NOMO-1 treated with dmso at 0.1 percent for 144 hours (cell line): Measurements from ENCODE around the gene SYNCRIP.
A peak's percentile ranks its signal among the peaks of the same experiment; 100 is the strongest.
"Not testable (repeated sequence)": the region's sequence is repeated elsewhere in the genome, so short reads cannot be mapped to it uniquely, and the experiment has no call there.

Experiments
- DNase-seq: peaks from one replicate; lab custom pipeline; 2025; ENCODE audit not compliant: unreplicated experiment; lab: John Stamatoyannopoulos, UW

Gene SYNCRIP

DNA sequence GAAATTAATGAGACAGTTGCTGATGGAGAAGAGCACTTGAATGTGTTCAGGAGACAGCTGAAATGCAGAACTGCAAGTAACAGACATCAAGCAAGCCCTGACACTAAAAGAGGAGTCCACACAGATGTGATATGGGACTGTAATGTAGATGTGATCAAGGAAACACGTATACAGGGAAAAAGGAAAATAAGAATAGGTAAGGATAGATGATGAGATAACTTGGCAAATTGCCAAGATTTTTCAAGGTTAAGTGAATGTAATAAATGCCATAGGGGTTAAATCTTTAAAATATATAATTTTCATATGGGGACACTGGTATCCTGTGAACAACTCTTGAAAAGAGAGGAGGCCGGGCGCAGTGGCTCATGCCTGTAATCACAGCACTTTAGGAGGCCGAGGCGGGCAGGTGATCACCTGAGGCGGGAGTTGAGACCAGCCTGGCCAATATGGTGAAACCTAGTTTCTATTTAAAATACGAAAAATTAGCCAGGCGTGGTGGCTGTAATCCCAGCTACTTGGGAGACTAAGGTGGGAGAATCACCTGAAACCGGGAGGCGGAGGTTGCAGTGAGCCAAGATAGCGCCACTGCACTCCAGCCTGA lies 41.9 kb downstream of the SYNCRIP start:
- DNase-seq: no peak

DNA sequence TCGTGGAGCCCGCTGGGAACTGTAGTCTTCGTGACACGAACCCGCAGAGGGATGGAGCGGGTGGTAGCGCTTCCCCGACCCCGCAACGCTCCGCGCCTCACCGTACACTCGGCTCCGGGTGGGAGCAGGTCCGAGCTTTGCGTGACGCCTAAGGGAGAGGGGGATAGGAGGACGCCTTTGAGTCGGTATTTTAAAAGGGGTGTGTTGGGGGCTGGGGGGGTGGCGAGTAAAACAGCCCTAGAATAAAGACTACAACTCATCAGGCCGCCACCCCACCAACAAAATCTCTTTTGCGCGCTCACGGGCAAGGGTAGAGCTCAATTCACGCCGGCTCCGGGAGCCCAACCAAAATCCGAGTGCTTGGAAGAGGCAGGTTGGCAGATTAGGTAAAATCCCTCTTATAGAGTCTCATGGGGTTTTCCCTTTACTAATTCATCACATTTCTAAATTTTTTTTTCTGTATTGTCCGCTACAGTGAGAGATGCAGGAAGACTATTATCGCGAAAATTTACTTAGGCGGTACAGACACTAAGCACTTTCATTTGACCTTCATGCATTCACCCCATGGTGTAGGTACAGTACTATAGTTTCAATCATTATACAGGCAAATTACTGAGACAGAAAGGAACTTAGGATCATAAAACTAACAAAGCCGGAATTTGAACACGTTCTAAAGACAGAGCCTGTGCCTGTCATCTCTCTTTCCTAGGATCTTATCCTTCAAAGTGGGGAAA lies 48.3 kb downstream of the SYNCRIP start:
- DNase-seq: no peak

DNA sequence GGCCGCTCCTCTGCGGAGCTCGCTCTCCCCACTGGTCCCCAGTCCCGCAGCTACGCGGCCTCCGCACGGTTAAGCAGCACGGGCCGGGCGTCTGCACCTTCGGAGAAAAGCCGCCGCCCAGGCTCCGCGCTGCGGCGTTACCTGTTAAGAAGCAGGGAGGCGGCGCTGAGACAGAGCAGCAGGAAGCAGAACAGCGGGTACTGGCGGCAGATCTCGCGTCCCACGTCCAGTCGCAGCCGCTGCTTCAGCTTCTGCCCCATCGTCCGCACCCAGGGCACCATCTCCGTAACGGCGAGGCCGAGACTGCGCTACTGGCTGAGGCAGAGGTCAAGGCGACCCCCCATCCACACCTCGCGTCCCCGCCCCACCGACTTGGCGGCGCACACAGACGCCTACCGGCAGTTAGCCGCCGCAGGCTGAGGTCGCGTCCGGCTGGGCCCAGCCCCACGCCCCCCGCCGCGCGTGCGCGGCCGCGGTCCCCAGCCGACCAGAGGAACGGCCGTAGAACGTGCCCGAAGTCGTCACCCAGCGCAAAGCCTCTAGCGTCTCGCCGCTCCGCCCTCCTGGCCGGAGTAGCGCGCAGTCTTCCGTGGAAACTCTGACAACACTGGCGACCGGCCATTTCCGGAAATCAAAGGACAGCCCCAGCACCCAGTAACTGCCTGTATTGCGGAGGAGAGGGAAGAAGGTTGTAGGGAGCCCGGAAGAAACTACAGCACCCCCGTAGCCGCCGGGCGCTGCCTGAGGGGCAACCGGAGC lies 49.1 kb downstream of the SYNCRIP start, which contains the start of gene SNX14:
SNX14 (minus strand) TSS at position 421 of the 759 bp plus-strand sequence; CDS start at position 281, 140 bp downstream.
- DNase-seq: peak; percentile 95

DNA sequence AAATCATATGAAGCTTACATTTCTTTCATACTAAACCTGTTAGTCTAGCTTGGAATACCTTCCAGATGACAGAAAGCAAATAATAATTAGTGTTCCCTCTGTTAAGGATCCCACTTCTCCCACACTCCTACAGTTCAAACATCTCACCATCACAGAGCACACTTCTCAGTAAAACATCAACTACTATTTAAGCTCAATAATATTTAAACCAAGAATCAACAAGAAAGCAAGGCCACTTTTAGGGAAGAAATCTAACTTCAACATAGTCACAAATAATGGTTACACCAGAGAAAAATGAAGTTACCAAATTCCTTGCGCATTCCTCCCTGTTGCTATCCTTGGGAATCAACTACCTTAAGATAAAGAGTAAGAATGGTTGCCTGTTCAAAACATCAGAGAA lies 50.7 kb downstream of the SYNCRIP start:
- DNase-seq: no peak

DNA sequence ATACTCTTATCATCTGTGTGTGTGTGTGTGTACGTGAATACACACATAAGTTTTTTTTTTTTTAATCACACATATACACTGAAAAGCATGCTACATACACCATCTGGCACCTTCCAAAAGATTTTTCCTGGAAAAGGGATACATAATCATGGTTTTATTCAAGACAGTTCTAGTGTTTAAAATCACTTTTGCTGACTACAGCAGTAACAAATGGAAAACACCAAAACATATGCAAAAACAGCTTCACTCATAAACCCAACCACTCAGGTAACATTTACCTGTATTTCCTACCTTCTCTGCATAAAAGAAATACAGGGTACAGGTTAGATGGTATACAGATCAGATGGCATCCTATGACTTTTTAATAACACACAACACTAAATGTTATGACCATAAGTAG lies 51.5 kb downstream of the SYNCRIP start:
- no peak for DNase-seq

DNA sequence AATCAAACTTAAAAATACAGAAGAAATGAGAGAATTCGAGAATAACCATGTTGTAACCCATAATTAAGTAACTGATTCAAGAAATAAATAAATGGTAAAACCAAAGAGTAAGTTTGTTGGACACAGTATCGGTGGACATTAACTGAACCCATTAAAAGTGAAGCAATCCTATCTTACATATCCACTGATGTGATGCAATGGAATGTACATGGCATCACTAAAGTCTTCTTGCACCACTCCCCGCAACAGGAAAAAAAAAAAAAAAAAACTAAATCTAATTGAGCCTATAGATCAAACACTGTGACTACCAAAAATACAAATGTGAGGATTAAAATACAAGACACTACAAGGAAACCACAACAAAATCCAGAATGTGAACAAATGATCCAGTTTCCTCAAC lies 56.9 kb downstream of the SYNCRIP start:
- no peak for DNase-seq

DNA sequence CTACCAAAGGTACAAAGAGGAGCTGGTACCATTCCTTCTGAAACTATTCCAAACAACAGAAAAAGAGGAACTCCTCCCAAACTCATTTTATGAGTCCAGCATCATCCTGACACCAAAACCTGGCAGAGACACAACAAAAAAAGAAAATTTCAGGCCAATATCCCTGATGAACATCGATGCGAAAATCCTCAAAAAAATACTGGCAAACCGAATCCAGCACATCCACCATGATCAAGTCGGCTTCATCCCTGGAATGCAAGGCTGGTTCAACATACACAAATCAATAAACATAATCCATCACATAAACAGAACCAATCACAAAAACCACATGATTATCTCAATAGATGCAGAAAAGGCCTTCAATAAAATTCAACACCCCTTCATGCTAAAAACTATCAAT lies 59.9 kb downstream of the SYNCRIP start:
- not testable (repeated sequence) for DNase-seq

DNA sequence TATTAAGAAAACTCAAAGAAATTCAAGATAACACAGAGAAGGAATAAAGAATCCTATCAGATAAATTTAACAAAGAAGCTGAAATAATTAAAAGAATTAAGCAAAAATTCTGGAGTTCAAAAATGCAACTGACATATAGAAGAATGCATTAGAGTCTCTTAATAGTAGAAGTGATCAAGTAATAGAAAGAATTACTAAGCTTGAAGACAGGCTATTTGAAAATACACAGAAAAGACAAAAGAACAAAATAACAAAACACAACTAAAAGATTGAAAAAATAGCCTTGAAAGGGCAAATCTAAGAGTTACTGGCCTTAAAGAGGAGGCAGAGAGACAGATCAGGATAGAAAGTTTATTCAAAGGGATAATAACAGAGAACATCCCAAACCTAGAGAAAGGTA lies 61.1 kb downstream of the SYNCRIP start:
- no peak for DNase-seq

DNA sequence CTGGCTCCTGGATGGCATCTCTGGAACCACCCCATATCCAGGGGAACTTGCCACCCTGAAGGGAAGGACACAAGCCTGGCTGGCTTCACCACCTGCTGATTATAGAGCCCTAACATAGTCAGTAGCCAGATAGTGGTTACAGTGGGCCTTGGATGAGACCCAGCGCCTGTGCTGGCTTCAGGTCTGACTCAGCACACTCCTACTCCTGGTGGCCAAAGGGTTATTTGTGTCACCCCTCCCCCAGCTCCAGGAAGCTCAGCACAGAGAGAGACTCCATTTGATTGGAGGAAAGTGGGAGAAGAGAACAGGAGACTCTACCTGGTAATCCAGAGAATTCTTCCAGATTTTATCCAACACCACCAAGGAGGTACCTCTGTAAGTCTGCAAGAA lies 61.8 kb downstream of the SYNCRIP start:
- no peak for DNase-seq

DNA sequence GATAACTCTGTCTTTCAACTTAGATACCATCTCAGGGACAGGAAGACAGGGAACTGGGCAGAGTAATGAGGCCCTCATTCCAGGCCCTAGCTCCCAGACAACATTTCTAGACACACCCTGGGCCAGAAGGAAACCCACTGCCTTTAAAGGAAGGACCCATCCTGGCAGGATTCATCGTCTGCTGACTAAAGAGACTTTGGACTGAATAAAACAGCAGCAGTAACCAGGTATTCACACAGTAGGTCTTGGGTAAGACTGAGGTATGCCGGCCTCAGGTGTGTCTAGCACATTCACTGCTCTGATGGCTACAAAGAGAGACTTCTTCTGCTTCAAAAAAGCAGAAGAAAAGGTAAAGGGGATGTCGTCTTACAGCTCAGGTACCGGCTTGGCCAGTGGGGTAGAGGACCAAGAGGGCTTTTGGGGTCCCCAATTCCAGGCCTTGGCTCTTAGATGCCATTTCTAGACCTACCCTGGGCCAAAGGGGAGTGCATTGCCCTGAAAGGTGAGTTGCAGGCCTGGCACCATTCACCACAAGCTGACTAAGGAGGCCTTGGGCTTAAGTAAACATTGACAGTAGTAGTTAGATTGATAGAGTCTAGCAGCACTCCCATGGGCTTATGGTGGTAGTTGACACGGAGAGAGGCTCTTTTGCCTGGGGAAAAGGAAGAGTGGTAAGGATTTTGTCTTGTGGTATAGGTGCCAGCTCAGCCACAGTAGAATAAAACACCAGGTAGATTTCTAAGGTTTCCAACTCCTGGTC lies 62.4 kb downstream of the SYNCRIP start:
- no peak for DNase-seq

DNA sequence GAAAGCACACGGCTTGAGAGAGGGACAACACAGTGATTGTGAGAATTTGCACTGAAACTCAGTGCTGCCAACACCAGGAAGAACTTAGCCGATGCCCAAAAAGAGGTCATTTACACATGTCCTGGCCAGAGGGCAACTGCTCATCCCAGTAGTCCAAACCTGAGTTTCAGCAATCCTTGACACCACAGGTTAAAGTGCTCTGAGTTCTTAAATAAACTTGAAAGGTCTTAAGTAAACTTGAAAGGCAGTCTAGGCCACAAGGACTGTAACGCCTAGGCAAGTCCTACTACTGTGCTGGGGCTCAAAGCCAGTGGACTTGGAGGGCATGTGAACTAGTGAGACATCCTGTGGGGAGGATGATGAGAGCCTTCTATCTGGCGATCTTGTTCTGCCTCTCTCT lies 63.1 kb downstream of the SYNCRIP start:
- no peak for DNase-seq

DNA sequence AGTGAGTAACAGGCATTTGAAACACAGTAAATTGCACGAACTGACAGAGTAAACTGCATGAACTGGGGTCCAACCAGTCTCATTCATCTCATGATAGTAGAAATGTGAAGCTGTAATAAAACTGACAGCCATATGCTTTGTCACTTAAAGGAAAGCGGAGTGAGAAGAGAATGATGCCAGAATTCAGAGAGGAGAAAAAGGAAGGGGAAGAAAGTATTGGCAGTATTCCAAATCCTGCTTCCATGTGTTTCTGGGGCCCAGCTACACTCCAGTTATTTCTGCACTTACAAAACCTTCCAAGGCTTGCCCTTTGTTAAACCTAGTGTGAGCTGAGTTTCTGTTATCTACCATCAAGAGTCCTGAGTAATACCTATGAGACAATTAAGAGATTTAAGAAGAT lies 66.2 kb downstream of the SYNCRIP start:
- no peak for DNase-seq

DNA sequence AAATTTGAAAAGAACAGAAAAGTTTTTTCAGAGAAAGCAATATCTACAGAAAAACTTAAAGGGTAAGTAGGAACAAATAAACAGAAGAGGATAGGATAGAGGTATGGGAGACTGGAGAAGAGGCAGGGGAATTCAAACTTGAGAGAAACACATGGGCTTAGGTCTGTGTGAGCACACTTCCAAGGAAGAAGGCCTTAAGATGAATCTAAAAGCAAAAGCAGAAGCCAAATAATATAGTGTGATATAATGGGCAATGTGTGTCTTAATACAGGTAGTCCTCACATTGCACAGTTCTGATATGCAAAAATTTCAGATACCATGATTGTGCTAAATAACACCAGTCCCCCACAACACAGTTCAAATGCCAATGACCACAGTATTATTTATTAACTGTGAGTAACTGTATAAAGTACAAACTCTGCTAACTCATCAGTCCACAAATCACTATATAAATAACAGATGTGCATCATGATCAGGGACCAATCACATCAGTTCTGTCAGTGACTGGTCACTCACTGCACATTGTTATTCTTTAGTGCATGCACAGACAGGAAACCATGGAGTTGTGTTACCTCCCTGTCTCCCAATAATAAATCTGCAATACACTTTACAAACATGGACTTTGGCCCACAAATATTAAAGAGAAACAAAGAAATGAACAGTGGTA lies 67.6 kb downstream of the SYNCRIP start:
- no peak for DNase-seq

DNA sequence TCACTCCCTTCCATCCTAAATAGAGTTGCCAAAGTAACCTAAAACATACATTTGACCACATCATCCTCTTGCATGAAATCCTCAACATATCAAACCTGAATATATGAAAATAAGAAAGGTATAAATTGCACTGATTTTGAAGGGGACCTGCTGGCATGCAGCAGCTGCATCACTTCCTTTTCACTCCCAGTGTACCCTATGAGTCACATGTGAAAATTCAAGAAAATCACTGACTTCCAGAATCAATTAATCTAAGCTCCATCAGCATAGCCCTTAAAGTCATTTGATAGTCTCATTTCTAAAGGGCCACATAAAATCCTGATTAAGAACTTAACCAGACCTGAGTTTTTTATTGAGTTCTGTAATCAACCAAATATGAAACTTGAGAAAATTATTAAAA lies 73.4 kb downstream of the SYNCRIP start:
- no peak for DNase-seq

DNA sequence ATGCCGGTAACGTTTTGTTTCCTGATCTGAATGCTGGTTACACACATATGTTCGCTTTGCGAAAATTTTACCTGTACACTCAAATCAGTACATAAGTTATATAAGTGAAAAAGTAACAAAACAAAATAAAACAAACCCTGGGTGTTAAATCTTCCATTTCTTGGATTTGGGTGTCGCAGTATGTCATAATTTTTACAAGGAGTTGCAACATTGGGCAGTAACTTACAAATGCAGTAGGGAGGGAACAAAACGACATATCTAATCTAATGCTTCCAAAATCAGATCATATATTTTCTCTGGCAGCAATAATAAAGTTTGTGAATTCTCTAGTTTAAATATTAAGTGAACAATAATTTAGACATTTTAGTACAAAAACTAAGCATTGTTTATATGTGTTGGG lies 74.3 kb downstream of the SYNCRIP start:
- no peak for DNase-seq

DNA sequence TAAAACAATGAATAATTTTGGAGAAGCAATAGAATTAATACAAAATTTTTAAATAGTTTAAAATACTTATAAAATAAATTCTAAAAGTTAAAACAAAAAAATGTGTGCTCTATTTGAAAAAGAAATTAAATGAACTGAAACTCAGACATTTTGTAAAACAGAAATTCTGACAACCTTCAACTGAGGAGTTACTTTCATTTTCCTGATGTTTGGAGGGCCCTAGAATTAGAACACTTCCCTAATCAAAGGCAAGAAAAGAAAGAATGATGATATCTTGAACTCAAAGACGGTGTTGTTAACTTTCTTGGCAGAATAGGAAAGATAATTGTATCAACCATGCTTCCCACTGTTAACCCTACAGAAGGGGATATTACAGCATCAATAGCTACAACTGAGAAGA lies 77.0 kb downstream of the SYNCRIP start:
- no peak for DNase-seq

DNA sequence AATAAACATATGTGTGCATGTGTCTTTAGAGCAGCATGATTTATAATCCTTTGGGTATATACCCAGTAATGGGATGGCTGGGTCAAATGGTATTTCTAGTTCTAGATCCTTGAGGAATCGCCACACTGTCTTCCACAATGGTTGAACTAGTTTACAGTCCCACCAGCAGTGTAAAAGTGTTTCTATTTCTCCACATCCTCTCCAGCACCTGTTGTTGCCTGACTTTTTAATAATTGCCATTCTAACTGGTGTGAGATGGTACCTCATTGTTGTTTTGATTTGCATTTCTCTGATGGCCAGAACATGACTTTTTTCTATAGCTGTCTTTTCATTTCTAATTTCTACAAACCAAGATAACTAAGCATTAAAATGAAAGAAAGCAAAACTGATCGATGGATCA lies 78.5 kb downstream of the SYNCRIP start:
- not testable (repeated sequence) for DNase-seq
